HG03064 (cell line): ENCODE data around the gene ALG9.
"Not testable (repeated sequence)": the region's sequence is repeated elsewhere in the genome, so short reads cannot be mapped to it uniquely, and the experiment has no call there.

Experiments
- ATAC-seq: cut with Tn5 transposase; IDR thresholded peaks from one replicate; pipeline ENCODE4 v1.9.1; 2021; ENCODE audit warnings: low read depth; ENCODE audit not compliant: unreplicated experiment

Gene ALG9

GRCh38 chr11:111798279-111798678 lies 73.1 kb downstream of the ALG9 start:
- no peak for ATAC-seq

- ATAC-seq, result no peak
Measured at GRCh38 chr11:111797145-111797581, 74.2 kb downstream of the ALG9 start.

- no peak for ATAC-seq
Measured at GRCh38 chr11:111796696-111797095, 74.7 kb downstream of the ALG9 start.

GRCh38 chr11:111795334-111795985 lies 75.9 kb downstream of the ALG9 start:
- ATAC-seq, result no peak

- ATAC-seq, result no peak
Measured at GRCh38 chr11:111793863-111794262, 77.5 kb downstream of the ALG9 start.

- no peak for ATAC-seq
Measured at GRCh38 chr11:111792955-111793500, 78.4 kb downstream of the ALG9 start.

- ATAC-seq, result no peak
Measured at GRCh38 chr11:111792314-111792713, 79.1 kb downstream of the ALG9 start.

GRCh38 chr11:111788464-111788863 lies 82.9 kb downstream of the ALG9 start:
- ATAC-seq, result no peak

GRCh38 chr11:111788051-111788450 lies 83.3 kb downstream of the ALG9 start:
- no peak for ATAC-seq

GRCh38 chr11:111785886-111786412 lies 85.4 kb downstream of the ALG9 start:
- ATAC-seq, result no peak

GRCh38 chr11:111785076-111785475 lies 86.3 kb downstream of the ALG9 start:
- ATAC-seq, result no peak

- ATAC-seq, result not testable (repeated sequence)
Measured at GRCh38 chr11:111784311-111784710, 87.1 kb downstream of the ALG9 start.

- no peak for ATAC-seq
Measured at GRCh38 chr11:111782109-111782741, 89.2 kb downstream of the ALG9 start.

- ATAC-seq, result no peak
Measured at GRCh38 chr11:111779118-111779517, 92.3 kb downstream of the ALG9 start.

GRCh38 chr11:111778047-111778558 lies 93.3 kb downstream of the ALG9 start:
- no peak for ATAC-seq

- peak; percentile 56 for ATAC-seq
Measured at GRCh38 chr11:111777094-111778046, 94.0 kb downstream of the ALG9 start.

- ATAC-seq, result peak; percentile 96
Measured at GRCh38 chr11:111776398-111777093, 94.8 kb downstream of the ALG9 start.

- no peak for ATAC-seq
Measured at GRCh38 chr11:111774955-111775710, 96.2 kb downstream of the ALG9 start.

GRCh38 chr11:111772535-111772934 lies 98.8 kb downstream of the ALG9 start:
- no peak for ATAC-seq
